Activated naive CD8-positive, alpha-beta T cell treated with anti-CD3 and anti-CD28 coated beads, Interleukin-2, amount 50 U/mL, for 16 hours (primary cell): ENCODE results near the gene HOXA10.

ENCODE experiments used
- DNase-seq: peaks from one replicate; pipeline ENCODE4 v3.0.0-alpha.2; 2020; ENCODE audit warnings: low read depth, low spot score

Gene HOXA10

DNA sequence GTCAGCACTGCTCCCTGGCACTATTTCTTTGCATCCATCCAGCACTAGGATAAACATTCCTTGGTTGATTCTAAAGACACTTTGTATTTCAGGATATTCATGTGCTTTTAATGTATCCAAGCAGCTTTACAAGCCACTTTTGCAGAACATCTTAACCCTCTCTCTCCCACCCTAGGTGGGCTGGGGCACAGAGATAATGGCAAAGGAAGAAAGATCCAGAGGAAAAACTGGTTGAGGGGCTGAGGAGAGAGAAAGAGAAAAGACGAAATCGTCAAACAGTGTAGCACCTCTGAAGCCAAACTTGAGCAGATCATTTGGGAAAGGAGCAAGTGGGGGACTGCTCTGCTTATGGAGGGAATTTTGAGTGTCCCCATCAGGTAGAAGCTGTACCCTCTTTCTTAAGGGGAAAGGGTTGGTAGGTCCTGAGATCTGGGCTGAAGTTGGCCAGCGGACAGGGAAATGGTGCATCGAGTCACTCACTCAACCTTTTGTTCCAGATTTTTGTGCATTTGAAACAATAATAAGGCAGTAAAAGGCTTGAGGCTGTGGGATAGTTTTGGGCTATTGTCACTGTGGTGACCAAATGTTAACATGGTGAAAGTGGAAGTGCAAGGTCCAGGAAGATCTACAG lies 30.0 kb upstream of the HOXA10 start:
- DNase-seq, result no peak

DNA sequence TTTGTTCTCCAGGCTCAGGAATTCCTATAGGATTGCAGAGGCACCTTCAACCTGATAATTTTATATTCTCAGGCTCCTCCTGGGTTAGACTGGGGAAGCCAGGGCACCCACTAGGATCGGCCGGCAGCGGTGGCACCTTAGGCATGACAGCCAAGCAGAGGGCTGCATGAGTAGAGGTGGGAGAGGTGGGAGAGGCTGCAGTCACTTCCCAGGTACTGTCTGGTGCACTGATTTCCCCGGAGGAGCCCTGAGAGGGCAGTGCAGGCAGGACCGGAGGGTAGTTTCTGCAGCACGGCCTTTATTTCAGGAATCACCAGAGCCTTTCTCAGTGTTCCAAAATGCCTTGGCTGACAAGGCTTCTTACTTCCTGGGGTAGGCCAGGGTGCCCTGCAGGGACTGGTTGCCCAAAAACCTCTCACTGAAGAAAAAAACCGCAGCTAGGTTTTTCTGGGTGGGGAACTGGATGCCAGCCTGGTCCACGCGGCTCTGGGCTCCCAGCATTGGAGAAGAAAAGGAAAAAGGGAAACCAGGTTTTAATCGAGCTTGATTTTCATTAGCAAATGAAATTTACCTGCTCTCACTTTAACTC lies 29.3 kb upstream of the HOXA10 start:
- no peak for DNase-seq

- DNase-seq, result no peak
Measured at GRCh38 chr7:27202862-27203134, 28.7 kb upstream of the HOXA10 start.

GRCh38 chr7:27202018-27202861 lies 28.1 kb upstream of the HOXA10 start:
- no peak for DNase-seq

DNA sequence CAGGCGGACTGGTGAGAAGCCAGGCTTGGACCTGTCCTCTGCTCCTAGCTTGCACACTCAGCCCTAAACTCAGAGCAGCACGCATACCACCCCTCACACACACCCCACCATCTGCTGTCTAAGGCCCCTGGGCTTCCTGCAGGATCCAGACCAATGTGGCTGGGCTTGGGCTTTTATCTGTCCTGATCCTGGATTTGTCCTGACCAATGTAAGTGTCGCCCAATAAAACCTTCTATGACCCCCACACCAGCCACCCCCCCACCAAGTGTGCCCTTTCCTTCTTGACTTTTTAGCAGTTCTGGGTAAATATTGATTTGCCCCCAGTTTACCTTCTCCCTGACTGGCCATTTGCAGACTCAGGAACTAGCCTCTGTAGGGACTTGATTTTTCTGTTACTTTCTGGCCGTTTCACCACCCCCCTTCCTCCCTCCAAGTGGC lies 27.5 kb upstream of the HOXA10 start:
- DNase-seq, result no peak

DNA sequence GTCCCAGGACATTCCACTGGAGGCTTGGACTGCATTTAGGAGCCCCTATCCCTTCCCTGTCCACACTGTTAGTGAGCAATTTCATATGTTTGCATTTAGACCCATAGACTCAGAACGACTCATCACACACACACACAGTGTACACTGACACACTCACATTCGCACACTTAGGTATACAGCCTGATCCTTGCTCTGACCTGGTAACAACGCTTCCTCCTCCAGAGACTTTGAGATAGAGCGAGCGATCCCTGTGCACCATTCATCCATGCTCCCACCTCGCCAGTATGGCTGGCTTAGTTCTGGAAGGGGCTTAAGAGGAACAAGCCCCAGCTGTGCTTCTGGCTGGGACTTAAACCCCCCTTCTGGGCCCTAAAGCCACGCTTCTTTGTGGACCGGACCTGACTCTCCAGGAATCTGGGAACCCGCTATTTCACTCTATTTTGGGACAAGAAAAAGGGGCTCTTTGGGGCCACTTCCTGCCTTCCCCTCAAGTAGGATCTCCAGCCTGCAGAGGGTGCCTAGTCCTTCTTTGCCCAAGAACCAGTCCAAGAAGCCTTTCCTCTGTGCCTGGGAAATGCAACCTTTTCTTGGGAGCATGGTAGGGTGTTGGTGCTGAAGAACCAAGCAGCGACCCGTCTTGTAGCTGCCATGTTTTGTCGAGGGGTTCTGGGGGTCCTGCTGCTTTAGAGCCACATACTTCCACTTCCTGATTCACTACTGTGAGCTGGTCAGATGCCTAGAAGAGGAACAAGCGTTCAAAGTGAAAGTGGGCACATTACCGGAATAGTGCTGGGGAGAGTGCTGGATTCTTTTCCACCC lies 26.9 kb upstream of the HOXA10 start:
- no peak for DNase-seq

GRCh38 chr7:27199849-27200760 lies 26.0 kb upstream of the HOXA10 start, which contains the start of gene HOXA13:
Gene HOXA13 (minus strand): TSS chr7:27200091. CDS start chr7:27200077, 14 bp downstream.
- no peak for DNase-seq

DNA sequence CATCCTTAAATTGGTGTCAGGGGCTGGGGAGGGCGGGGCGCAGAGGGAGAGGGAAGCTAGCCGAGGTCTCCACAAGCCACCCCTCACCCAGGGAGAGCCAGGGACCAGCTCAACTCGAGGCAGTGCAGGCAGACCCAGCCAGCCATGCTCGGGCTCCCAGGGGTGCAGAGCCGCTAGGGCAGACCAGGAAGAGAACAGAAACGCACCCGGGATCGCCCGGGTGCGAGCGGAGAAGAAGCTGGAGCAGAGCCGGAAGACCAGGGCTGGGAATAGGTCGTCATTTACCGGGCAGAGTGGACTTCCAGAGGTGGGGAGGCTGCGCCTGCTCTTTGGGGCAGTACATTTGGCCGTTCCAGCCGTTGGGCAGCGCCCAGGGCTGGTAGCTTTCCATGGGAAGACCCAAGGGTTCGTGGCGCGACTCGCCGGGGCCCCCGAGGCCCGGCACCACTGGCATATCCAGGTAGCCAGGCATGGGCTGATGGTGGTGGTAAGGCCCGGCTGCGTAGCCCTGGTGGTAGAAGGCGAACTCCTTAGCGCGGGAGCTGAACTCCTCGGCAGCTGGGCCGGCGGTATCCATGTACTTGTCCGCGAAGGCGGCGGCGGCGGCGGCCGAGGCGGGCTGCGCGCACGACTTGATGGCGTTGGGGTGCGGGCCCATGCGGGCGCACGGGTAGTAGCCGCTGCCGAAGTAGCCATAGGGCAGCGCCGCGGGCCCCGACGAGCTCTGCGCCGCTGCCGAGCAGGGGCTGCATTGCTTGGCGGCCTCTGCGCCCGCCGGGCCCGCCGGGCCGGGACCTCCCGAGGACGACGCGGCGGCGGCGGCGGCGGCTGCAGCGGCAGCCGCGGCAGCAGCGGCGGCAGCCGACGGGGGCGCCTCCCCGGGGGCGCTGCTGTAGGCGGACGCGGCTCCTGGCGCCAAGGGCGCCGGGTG lies 25.0 kb upstream of the HOXA10 start:
- no peak for DNase-seq

GRCh38 chr7:27198138-27198841 lies 24.2 kb upstream of the HOXA10 start:
- no peak for DNase-seq

DNA sequence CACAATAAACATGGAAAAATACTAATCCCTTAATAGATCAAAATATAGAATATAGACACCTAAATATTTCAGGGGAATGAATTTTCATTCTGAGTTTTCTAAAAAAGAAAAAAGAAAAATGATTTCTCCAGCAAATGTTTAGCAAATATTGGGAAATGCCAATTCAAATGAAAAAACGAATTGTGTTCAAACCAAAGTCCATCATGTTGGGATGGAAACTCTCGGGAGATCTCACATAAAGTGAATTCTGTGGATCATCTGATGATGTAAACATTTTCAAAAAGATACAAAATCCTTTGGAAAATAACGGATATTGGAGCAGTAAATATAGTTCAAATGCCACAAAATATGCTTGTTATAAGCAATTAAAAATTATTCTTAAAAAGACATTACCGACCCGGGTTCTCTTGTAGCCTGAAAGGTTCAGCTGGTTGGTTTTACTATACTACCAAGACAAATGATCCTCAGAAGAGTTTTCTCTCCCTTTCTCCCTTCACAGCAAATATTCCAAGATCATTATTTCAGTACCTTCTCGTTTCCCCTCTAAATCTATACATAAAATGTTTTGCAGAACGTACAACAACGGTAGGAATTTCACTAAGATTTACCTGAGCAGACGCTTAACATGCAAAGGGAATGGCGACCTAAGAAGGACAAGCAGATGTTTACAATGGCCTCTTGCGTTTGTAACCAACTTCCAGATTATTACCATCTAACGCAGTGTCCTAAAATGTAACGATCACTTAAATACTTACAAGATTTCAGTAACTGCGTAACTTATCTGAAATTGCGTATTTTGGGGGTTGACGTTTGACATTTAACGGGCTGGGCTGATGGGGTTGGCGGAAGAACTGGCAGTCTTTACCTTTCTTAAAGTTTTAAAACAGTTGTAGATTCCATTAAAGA lies 23.3 kb upstream of the HOXA10 start:
- DNase-seq, result no peak

GRCh38 chr7:27196287-27196767 lies 22.2 kb upstream of the HOXA10 start:
- DNase-seq, result peak; percentile 67

DNA sequence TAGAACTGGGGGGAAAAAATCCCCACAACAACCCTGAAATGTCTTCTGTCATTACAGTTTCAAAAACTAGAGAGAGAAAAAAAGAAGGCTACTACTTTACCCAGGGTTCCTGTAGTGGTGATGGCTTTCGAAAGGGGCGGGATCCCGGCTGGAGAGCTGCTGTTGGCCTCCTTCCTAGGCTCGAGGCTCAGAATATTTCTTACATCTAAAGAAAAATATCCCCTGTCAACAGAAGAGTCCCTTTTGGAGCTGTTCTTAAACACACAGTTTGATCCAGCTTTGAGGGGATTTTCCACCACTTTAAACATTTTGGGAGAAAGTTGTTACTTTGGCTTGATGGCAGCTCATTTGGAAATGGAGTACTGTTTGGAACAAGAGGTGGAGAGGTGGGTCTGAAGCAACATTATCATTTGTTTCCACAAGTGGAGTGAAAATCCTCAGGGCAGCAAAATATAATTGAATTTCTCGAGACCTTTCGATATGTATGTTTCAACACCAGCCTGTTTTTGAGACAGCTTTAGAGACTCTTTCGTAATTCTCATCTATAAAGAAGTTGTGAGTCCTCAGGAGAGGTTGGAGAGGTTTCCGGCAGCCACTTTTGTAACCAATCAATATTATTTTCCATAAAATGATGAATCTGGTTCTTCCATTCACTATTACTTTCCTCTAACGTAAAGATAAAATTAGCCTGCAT lies 20.7 kb upstream of the HOXA10 start:
- no peak for DNase-seq

- DNase-seq, result no peak
Measured at GRCh38 chr7:27194002-27194352, 19.9 kb upstream of the HOXA10 start.

DNA sequence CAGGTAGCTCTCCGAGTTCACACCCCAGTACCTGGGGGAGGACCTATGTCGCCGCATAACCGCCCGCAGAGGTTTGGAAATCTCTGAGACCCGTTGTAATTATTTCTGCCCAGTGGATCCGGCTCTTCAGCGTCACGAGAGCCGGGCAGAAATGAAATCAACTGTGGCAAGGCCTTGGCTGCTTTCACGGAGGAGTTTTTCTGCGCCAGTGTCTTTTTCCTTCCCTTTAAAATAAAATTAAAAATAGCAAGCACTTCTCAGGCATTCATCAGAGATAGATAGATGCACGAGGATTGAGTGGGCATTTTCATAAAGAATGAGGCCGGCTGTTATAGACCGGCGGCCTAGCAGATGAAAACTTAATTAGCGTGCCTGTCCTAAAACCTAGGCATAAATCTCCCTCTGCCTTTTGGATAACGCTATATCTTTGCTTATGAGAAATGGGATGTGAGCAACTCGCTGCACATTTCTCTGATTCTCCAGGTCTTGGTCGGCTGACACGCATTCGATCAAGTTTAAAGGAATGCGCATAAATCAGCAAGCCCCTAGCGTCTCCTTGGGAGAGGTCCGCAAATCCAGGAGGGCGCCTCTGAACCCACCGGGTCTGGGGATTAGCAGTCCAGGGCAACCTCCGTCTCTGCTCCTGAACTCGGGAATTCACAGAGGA lies 19.3 kb upstream of the HOXA10 start:
- no peak for DNase-seq

DNA sequence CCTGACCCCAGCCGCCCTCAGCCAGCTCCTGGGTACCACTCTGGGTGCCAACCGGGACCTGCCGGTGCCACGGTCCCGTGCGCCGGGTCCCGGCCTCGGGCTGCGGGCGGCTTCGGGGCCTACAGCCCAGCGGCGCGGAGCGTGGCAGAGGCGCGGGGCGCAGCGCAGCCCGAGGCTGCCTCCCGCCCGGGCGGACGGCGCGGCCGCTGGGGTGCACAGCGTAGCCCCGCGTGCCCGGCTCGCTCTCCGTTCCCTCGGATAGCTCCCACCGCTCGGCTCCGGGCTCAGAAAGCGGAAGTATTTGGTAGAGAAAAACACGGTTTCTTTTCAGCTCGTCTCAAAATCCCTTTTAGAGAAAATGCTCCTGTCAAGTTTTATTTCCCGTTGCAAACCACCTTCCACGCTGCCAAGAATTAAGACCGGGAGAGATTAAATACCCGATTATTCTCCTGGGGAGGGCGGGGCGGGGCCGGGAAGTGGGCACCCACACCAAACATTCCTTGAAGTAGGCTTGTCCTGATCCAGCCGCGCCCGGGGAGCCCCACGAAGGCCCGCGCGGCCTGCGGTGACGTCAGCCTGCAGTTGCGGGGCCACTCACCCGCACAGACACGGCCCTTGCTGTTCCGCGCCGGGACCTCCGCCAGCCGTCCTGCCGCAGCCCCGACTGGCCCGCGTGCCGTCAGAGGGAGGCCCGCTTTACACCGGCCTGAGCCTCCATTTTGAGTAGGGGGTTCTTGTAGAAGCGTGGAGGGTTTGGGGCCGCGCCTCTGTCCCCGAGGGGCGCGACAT lies 18.6 kb upstream of the HOXA10 start:
- DNase-seq, result no peak
